NCI-H1105 treated with DMSO at 0.1 percent for 48 hours (cell line): ENCODE results near the gene RBMS3.
"Not testable (repeated sequence)": the region's sequence is repeated elsewhere in the genome, so short reads cannot be mapped to it uniquely, and the experiment has no call there.

ENCODE experiments used
- DNase-seq: peaks from one replicate; lab custom pipeline; 2025; lab: John Stamatoyannopoulos, UW

Gene RBMS3

DNA sequence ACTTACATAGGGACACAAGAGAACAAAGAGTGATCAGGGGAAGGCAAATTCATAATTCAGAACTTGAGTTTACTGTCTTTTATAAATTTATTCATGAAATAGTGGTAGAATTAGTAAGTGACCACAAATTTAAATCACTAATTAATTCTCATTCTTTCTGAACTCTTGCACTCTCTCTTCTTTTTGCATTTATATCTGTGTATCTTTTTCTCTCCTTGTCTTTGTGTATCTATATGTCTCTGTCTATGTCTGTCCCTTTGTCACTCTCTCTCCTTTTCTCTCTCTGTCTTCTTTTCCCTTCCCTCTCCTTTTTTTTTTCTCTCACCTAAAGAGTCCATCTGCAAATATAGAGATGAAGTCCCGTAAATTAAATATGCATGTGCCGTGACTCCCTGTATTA lies 31.5 kb downstream of the RBMS3 start:
- no peak for DNase-seq

DNA sequence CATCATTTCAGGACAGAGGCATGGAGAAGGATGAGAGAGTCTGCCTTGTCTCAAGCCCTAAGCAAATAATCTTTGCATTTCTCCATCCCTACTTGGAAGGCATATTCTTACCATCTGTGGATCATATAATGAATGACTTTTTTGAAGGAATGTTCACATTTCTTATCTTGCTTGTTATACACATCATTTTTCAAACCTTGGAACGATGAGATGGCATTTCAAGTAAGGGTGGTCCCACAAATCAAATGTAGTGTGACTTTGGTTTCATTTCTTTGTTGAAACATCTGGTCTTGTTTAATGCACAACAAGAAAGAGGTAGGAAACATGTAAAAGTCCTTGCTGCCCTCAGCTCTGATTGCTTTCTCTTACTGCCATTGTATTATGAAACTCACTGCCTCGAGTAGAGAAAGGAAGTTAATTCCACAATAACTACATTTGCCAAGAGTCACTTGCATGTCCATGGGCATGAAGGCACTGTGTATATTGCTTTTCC lies 32.1 kb downstream of the RBMS3 start:
- no peak for DNase-seq

DNA sequence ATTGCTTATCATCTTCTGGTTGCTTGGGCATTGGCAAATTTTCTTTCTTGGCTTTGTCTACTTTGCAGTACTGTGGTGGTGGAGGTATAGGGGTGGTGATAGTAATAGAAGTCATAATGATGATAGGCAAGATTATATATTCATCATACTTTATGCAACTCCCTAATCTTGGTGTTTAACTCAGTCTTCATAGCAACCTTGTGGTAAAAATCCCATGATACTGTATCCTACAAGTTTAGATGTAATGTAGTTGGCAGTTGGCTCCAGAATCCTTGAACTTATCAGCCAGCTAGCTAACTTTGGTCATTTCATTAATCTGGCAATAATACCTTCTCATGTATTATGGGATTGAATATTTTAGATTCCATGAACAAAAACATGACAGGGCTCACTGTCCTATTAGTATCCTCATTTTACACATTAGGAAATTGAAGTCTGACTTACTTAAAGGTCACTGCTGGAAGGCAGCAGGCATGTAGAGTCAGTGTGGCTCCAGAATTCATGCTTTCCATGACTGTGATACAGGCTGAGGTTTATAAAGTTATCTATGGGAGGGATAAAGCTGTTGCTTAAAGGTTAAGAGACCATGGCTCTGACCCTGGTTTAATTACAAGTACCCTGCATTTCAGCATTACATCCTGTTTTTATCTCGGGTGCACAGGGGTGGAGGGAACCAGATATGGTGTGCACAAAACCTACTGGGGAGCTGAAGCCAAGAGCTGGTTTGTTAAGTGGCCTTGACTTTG lies 33.3 kb downstream of the RBMS3 start:
- no peak for DNase-seq

DNA sequence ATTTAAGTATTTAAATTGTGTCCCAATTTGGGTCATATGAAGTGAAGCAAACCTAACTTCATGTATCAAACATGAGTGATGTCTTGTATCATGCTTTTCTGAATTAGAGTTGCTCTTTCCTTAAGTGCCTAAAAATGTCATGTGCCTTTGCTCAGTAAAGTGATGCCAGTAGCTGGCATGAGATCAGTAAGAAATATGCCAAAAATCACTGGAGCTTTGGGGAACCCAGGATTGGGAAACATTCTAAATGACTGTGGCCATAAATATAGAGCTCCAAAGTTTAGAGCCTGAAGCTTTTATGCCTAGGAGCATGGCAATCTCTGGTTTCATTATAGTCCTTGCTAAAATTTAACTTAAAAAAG lies 33.8 kb downstream of the RBMS3 start:
- DNase-seq, result no peak

DNA sequence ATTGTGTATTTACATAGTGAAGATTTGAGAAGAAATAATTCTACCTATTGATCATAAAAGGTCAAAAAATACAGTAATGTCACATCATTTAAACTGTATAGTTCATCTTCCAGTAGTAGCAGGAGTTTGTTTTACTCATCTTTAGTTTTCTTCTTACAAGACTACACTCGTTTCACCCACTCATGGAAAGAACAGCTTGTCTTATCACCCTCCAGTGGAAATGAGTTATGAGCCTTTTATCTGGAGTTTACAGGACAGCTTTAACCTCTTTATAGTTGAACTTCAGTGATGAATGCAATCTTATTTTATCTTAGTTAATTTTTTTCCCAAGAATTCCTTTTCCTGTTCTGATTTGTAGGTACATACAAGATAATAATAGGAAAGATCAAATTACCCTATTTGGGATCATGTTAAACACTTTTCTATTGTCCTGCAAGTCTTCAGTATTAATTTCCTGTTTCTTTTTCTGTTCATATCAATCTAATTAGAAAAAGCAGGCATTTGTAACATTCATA lies 36.8 kb downstream of the RBMS3 start:
- DNase-seq, result no peak

DNA sequence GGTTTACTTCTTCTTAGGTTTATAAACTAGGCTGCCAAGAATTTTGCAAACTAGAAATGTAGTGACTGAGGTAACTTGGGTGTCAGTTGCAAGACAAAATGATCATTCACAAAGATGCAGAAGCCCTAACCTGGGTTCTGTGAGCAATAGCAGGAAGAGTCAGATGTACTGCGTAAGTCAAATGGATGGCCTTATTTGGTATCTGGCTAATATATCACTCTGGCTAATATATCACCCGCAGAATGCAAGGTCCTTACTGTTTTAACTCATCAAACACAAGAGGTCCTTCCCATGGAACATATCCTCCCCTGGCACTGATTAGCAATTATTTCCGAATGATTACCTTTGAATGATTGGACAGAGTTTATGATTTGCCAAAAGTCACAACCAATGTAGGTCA lies 37.4 kb downstream of the RBMS3 start:
- no peak for DNase-seq

DNA sequence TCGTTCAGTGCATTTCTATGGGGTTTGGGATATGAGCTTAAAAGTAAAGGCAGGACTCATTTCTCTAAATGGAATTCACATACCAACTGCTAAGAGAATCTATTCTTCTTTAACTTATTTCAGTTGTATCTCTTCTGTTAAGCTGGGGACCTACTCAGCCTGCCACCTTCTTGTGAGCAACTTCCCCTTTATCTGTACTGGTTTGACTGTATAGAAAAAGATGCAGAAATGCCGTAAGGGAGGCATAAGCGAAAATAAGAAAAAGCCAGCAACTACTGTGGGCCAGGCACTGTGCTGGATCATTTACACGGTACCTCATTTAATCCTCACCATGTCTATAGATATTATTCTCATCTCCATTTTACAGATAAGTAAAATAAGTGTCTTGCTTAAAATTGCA lies 38.4 kb downstream of the RBMS3 start:
- DNase-seq, result no peak

DNA sequence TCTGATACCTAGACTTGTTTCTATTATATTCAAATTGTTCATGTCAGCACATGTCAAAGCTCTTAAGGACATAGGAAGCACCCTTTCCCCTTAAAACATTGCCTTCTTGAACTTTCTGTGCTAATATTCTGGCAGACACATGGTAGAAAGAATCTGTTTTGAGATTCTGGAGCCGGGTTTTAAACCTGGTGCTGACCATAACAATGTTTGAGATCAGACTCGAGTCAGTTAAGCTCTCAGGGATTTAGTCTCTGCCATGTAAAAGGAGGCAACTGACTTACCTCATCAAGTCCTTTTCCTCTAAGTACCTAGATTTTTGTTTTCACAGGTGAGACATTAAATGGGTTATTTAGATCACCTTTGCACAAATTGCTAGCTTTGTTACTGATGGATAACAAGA lies 38.9 kb downstream of the RBMS3 start:
- no peak for DNase-seq

DNA sequence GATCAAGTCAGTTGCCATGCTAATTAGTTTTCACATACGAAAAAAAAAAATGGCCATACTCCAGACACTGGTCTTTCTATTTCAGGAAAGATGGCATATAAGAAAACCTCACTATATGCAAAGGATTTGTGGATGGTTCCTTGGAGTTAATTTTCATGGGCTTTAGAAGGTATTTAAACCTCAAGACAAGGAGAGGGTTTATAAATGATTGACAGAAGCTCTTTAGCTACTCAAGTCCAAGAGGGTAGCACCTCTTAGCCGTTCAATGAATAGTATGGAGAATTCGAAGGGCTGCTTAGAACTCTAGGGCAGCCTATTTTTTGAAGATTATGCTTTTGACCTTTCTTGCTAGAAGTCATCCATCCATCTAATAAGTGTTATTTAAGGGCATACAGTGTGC lies 41.7 kb downstream of the RBMS3 start:
- no peak for DNase-seq

DNA sequence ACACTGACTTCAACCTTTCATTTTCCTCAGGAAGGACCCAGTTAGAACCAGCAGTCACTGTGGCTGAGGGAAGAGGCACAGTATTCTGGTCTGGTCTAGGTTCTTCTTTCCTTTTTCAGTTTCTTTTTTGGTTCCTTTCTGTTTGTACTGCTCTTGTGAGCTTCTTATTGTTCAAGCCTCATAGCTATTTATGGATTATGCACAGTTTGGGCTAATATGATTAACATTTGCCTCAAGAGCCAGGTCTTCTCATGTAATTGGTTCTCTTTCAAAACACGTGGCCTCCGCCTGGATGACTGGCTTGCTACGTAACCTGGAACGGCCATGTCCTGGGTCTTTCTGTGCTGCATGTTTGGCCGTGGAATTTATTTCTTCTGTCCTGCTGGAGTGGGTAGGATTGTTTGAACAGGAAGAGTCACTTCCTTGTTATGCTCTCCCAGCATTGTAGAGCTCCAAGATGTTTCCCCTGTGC lies 43.3 kb downstream of the RBMS3 start:
- no peak for DNase-seq

DNA sequence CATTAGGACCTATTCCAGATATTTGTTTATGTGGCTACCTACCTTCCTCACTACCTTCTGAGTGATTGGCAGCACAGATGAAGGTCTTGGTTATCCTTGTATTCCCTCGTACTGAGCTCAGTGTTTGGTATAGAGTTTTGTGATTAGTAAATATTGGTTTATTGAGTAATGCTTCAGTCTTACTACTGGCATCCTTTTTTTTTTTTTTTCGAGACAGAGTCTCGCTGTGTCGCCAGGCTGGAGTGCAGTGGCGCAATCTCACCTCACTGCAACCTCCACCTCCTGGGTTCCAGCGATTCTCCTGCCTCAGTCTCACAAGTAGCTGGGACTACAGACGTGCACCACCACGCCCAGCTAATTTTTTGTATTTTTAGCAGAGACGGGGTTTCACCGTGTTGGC lies 45.7 kb downstream of the RBMS3 start:
- not testable (repeated sequence) for DNase-seq

DNA sequence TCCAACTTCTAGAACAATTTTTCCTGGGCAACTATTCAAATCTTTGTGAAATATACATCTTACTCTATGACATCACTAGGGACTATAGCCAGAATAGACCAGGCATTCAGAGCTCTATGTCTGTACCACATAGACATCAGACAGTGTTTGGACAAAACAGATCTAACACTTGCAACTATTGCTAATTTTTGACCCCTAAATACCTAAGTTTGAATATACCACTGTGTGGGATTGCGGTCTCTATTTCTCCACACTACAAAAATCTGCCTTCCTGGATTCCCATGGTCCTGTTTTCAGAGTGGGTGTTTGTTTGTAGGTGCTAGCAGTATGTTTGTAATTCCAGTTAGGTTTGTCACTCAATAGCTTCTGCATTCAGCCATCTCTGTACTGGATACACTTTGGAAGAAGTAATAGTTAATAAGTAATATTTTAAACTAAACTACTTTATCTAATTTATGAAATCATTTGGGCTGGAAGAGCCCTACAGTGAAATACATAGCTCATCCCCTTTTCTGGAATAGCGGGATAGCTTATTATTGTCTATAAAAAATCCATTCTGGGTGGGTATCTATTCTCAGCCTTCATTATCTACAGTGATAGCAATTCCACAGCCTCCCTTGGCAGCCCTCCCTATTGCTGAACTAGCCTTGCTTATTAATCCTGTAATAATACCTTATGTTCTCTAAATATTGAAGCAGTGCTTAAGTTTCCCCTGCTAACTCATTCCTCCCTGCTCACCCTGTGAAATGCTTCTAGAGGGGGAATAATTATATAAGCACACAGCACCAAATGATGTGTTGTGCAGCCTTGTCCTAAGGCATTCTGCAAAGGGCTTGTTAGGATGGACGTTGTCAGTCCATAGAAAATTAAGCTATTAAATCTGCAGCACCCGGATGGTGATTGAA lies 49.4 kb downstream of the RBMS3 start:
- no peak for DNase-seq

DNA sequence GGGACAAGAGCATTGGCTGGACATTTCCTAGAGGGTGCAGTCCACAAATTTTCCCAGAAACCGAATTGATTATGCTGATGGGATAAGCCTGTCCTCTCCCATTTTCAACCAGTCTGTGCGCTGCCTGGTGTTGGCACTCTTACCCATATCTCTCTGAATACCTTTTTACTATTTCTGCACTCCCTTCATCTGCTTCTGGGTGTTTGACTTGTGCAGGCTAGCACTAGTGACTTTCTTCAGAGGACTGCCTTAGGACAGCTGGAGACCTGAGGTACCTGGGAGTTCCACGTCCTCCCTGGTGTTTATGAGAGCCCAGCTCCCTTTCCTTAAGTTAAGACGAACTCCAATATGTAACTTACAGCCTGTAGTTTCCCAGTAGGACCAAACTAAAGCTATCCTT lies 50.2 kb downstream of the RBMS3 start:
- DNase-seq, result no peak

DNA sequence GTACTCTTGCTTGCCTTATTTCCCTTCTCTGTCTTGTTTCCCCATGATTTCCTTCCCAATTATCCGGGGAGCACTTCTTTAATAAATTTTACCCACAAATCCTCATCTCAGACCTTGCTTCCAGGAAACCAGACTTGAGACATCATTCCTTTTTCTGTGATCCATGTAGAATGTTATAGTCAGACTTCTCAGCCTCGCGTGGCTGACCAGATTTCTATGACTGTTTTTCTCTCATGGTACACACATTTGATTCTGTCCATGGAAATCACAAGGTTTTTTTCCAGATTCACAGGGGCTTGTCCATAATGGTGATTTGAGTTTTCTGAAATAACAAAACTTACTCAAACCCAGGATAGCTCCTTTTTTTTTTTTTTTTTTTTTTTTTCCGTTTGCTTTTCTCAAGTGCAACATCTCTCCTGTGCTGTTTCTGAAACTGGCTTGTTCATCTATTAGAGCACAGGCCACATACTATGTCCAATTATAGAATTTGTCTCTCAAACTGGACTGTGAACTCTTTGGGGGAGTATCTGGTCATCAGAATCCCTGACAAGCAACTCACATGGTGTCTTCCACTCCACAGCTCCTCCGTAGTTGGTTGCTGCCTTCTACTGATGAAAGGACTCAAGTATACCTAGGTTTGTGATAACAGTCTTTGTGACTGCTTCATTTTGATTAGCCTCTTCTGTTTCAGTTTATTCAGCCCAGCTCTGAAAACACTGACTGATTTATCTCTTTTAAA lies 50.8 kb downstream of the RBMS3 start:
- no peak for DNase-seq

DNA sequence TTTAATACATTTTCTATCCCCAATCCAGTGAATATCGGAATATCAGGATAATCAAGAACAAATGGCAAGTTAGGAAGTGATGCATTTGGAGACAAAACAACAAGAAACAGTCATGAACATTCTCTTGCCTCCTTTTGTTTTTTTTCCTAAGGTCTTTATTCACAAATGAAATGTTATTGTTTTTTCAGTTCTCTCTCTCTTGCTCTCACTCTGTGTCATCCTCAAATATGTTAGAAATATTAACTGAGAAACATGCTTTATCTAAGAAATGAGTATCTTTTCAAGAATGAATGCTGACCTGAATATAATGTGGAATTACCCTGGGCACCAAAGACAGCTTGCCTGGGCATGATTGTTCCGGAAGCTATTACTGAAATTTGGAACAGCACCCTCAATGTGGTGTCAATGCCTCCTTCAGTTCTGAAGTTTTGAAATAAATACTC lies 51.3 kb downstream of the RBMS3 start:
- no peak for DNase-seq

DNA sequence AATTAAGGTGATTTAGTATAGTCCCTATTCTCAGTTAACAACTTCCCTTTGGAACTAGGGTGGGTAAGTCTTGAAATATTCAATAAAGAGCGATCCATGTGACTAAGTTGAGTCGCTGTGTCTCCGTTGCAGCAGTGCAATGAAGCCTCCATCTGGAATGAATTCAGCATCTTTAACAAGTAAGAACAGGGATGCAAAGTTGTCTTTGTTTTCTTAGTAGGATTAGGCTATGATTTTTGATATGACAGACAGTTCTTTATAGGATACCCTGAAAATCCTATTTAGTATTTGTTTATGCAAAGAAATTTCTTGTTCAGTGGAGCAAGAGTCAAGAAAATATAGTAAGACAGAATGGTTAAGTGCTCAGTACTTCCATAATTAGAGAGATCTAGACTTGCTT lies 52.7 kb downstream of the RBMS3 start:
- no peak for DNase-seq

DNA sequence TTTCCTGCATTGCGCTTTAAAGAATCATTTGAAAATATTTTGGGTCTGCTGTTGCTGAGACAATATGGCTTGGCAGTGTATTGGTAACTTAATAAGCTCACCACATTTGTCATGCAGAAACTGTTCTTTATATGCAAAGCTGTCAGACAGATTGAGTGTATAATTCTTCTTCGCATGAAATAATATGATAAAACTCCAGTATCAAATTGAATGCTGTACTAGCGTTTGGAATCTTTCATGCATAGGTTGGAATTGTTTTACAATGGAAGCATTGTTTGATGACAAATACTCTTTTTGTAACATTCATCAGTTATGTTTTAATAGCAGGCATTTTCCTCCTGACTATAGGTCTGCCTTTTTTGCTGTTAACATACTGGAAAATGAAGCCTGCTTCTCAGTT lies 53.8 kb downstream of the RBMS3 start:
- no peak for DNase-seq

DNA sequence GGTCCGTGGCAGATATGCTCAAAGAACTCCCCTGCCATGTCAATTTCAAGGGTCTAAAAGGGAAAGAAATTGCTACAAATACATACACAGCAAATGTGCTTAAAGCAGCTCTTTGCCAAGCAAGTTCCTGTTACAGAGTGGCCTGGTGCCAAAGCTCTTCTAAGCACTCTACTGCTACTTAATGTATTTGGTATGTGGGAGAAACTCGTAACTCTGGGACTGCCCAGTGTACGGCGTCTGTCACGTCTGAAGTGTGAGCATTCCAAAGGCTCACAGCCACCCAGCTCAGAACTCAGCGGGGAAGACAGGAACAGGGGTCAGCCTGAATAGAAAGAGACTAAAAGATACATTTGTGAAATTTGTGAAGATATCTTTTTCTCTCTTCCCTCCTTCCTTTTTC lies 54.6 kb downstream of the RBMS3 start:
- DNase-seq, result peak; percentile 86

DNA sequence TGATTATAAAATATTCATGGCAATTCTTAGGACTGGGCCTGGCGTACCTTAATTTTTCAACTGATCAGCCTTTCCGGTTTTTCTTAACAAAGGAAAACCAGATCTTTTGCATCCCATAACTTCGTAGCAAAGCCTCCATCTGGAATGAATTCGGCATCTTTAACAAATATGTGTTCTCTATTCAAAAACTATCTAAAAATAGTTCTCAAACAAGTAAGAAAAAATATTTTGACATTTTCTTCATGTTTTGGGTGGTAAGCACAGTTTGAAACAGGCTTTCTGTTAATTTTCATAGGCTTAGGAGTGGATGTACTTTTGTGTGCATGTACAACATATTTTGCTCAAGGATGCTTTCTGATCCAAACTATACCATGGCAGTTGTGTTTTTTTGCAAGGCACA lies 55.1 kb downstream of the RBMS3 start:
- DNase-seq, result no peak

DNA sequence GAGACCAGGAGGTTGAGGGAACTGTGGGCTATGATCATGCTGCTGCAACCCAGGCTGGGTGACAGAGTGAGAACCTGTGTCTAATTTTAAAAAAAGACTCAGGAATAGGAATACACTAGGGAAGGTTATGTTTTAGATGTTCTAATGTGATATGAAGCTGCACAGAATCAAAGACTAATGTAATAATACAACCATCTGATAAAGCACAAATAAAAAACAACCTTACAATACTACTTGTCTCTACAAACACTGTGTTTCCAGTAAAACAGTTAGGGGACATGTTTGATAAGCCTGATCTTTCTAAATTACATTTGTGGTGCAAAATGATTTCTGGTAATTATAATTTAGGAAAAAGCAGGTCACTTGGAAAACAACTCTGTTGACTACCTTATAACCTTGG lies 56.7 kb downstream of the RBMS3 start:
- no peak for DNase-seq

DNA sequence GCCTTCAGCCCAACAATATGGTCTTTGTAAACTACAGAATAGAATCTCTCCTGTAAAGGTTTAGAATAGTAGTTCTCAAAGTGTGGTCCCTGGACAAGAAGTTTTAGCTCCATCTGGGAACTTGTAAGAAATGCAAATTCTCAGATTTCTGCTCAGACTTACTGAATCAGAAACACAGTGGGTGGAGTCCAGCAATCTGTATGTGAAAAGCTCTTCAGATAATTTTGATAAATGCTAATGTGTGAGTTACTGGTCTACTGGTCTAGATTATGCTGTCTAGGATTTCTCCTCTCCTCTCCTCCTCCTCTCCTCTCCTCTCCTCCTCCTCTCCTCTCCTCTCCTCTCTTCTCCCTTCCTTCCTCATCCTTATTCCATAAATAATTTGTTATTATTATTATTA lies 57.5 kb downstream of the RBMS3 start:
- no peak for DNase-seq
